ENCODE measurements around the gene SPATA46. TPM values are rescaled to one million over a fixed set of nuclear protein-coding genes. Genes with fewer than 3 reads are reported as not detected.

Gene SPATA46
- total RNA-seq, 3 donors from 2014 or later, result not detected

GRCh38 chr1:162406811-162407210 is 30.2 kb upstream of the SPATA46 start:
- intact Hi-C loops (cut with DNase I, micrococcal nuclease), result no loop called here
- no peak for TF ChIP-seq CTCF (IDR thresholded peaks at IDR 0.05)
- no peak for ATAC-seq
- Histone ChIP-seq H3K4me3 (no peak overlapping the region), H3K36me3 (ENCODE audit: low read depth) (no peaks in the 10 kb centered on the region), H3K9me3 (no peaks in the 10 kb centered on the region), H3K4me1 (ENCODE audit: low read depth) (no peaks in the 10 kb centered on the region)
- DNase-seq, result no peak

- no peak for ATAC-seq
- DNase-seq, result no peak
- no peak for TF ChIP-seq CTCF (IDR thresholded peaks at IDR 0.05)
Observed at GRCh38 chr1:162405800-162406199, 29.1 kb upstream of the SPATA46 start.

GRCh38 chr1:162404550-162405160 is 28.0 kb upstream of the SPATA46 start:
- Histone ChIP-seq H3K4me1 (ENCODE audit: low read depth) (no peaks in the 10 kb centered on the region), H3K9me3 (no peaks in the 10 kb centered on the region), H3K36me3 (ENCODE audit: low read depth) (no peaks in the 10 kb centered on the region), H3K4me3 (no peak overlapping the region)
- TF ChIP-seq CTCF (IDR thresholded peaks at IDR 0.05), result no peak
- ATAC-seq (no peak), DNase-seq (no peak)
- intact Hi-C loops (cut with DNase I, micrococcal nuclease), result no loop called here

More at GRCh38 chr1:162405800-162406199, 29.1 kb upstream of the SPATA46 start:
- Histone ChIP-seq H3K9me3 (no peaks in the 10 kb centered on the region), H3K4me1 (ENCODE audit: low read depth) (no peaks in the 10 kb centered on the region), H3K36me3 (ENCODE audit: low read depth) (no peaks in the 10 kb centered on the region), H3K4me3 (no peak overlapping the region)
- intact Hi-C loops (cut with DNase I, micrococcal nuclease), result no loop called here

- intact Hi-C loops (cut with DNase I, micrococcal nuclease), result no loop called here
- Histone ChIP-seq H3K36me3 (ENCODE audit: low read depth) (no peaks in the 10 kb centered on the region), H3K9me3 (no peaks in the 10 kb centered on the region), H3K4me3 (no peak overlapping the region), H3K4me1 (ENCODE audit: low read depth) (no peaks in the 10 kb centered on the region)
- TF ChIP-seq CTCF (IDR thresholded peaks at IDR 0.05), result no peak
- ATAC-seq, result no peak
- DNase-seq, result no peak
Observed at GRCh38 chr1:162400790-162401355, 24.2 kb upstream of the SPATA46 start.

- intact Hi-C loops (cut with DNase I, micrococcal nuclease), result no loop called here
- no peaks in the 10 kb centered on the region for H3K9me3 ChIP-seq
- DNase-seq, result no peak
- ATAC-seq, result no peak
- TF ChIP-seq CTCF (IDR thresholded peaks at IDR 0.05), result no peak
- no peaks in the 10 kb centered on the region for H3K4me1 ChIP-seq (ENCODE audit: low read depth)
- H3K36me3 ChIP-seq (ENCODE audit: low read depth), result no peaks in the 10 kb centered on the region
- no peak overlapping the region for H3K4me3 ChIP-seq
Observed at GRCh38 chr1:162398999-162399580, 22.4 kb upstream of the SPATA46 start.
